Measurements from ENCODE around the gene BBS2.

BBS2 gene

GRCh38 chr16:56547949-56548567, 28.2 kb upstream of the BBS2 start:
- Histone ChIP-seq H3K4me3 (ENCODE audit: low read depth in 1 of 2, low read length in 2 of 2) (no peak overlapping the region), H3K36me3 (ENCODE audit: control insufficient read depth in 1 of 2, insufficient read depth in 2 of 2, low read length in 2 of 2) (no peaks in the 10 kb centered on the region), H3K9me3 (ENCODE audit: control insufficient read depth in 1 of 2, low read length in 2 of 2) (no peaks in the 10 kb centered on the region), H3K27ac (ENCODE audit: low read length) (no peak overlapping the region), H3K4me1 (ENCODE audit: control insufficient read depth in 1 of 2, insufficient read depth in 2 of 2, low read length in 2 of 2) (peaks cover 0 to 5% of the 10 kb centered on the region in 2 donors), H3K27me3 (ENCODE audit: low read depth, low read length) (no peaks in the 10 kb centered on the region)

GRCh38 chr16:56547120-56547948, 27.5 kb upstream of the BBS2 start:
- Histone ChIP-seq H3K4me1 (ENCODE audit: control insufficient read depth in 1 of 2, insufficient read depth in 2 of 2, low read length in 2 of 2) (peaks cover 0 to 5% of the 10 kb centered on the region in 2 donors), H3K9me3 (ENCODE audit: control insufficient read depth in 1 of 2, low read length in 2 of 2) (no peaks in the 10 kb centered on the region), H3K27me3 (ENCODE audit: low read depth, low read length) (no peaks in the 10 kb centered on the region), H3K36me3 (ENCODE audit: control insufficient read depth in 1 of 2, insufficient read depth in 2 of 2, low read length in 2 of 2) (no peaks in the 10 kb centered on the region), H3K4me3 (ENCODE audit: low read depth in 1 of 2, low read length in 2 of 2) (no peak overlapping the region), H3K27ac (ENCODE audit: low read length) (no peak overlapping the region)

GRCh38 chr16:56542039-56542438, 22.2 kb upstream of the BBS2 start:
- H3K27ac ChIP-seq (ENCODE audit: low read length) = no peak overlapping the region

GRCh38 chr16:56539656-56540055, 19.8 kb upstream of the BBS2 start:
- no peak overlapping the region for H3K27ac ChIP-seq (ENCODE audit: low read length)
- no peaks in the 10 kb centered on the region for H3K27me3 ChIP-seq (ENCODE audit: low read depth, low read length)
- H3K9me3 ChIP-seq (ENCODE audit: control insufficient read depth in 1 of 2, low read length in 2 of 2) = no peaks in the 10 kb centered on the region
- no peaks in the 10 kb centered on the region for H3K36me3 ChIP-seq (ENCODE audit: control insufficient read depth in 1 of 2, insufficient read depth in 2 of 2, low read length in 2 of 2)
- no peaks in the 10 kb centered on the region for H3K4me1 ChIP-seq (ENCODE audit: control insufficient read depth in 1 of 2, insufficient read depth in 2 of 2, low read length in 2 of 2)
- no peak overlapping the region for H3K4me3 ChIP-seq (ENCODE audit: low read depth in 1 of 2, low read length in 2 of 2)

More at GRCh38 chr16:56542039-56542438, 22.2 kb upstream of the BBS2 start:
- Histone ChIP-seq H3K27me3 (ENCODE audit: low read depth, low read length) (no peaks in the 10 kb centered on the region), H3K4me3 (ENCODE audit: low read depth in 1 of 2, low read length in 2 of 2) (no peak overlapping the region), H3K4me1 (ENCODE audit: control insufficient read depth in 1 of 2, insufficient read depth in 2 of 2, low read length in 2 of 2) (no peaks in the 10 kb centered on the region), H3K9me3 (ENCODE audit: control insufficient read depth in 1 of 2, low read length in 2 of 2) (no peaks in the 10 kb centered on the region), H3K36me3 (ENCODE audit: control insufficient read depth in 1 of 2, insufficient read depth in 2 of 2, low read length in 2 of 2) (no peaks in the 10 kb centered on the region)

- no peaks in the 10 kb centered on the region for H3K9me3 ChIP-seq (ENCODE audit: control insufficient read depth in 1 of 2, low read length in 2 of 2)
- H3K27me3 ChIP-seq (ENCODE audit: low read depth, low read length) = no peaks in the 10 kb centered on the region
- no peaks in the 10 kb centered on the region for H3K4me1 ChIP-seq (ENCODE audit: control insufficient read depth in 1 of 2, insufficient read depth in 2 of 2, low read length in 2 of 2)
- no peaks in the 10 kb centered on the region for H3K36me3 ChIP-seq (ENCODE audit: control insufficient read depth in 1 of 2, insufficient read depth in 2 of 2, low read length in 2 of 2)
- no peak overlapping the region for H3K27ac ChIP-seq (ENCODE audit: low read length)
- no peak overlapping the region for H3K4me3 ChIP-seq (ENCODE audit: low read depth in 1 of 2, low read length in 2 of 2)
Measured at GRCh38 chr16:56538331-56538730, 18.5 kb upstream of the BBS2 start.

GRCh38 chr16:56534847-56535383, 15.1 kb upstream of the BBS2 start:
- Histone ChIP-seq H3K4me1 (ENCODE audit: control insufficient read depth in 1 of 2, insufficient read depth in 2 of 2, low read length in 2 of 2) (no peaks in the 10 kb centered on the region), H3K9me3 (ENCODE audit: control insufficient read depth in 1 of 2, low read length in 2 of 2) (no peaks in the 10 kb centered on the region), H3K4me3 (ENCODE audit: low read depth in 1 of 2, low read length in 2 of 2) (no peak overlapping the region), H3K27ac (ENCODE audit: low read length) (no peak overlapping the region), H3K27me3 (ENCODE audit: low read depth, low read length) (no peaks in the 10 kb centered on the region), H3K36me3 (ENCODE audit: control insufficient read depth in 1 of 2, insufficient read depth in 2 of 2, low read length in 2 of 2) (no peaks in the 10 kb centered on the region)

GRCh38 chr16:56532714-56533113, 12.9 kb upstream of the BBS2 start:
- Histone ChIP-seq H3K27me3 (ENCODE audit: low read depth, low read length) (no peaks in the 10 kb centered on the region), H3K36me3 (ENCODE audit: control insufficient read depth in 1 of 2, insufficient read depth in 2 of 2, low read length in 2 of 2) (no peaks in the 10 kb centered on the region), H3K9me3 (ENCODE audit: control insufficient read depth in 1 of 2, low read length in 2 of 2) (no peaks in the 10 kb centered on the region), H3K4me3 (ENCODE audit: low read depth in 1 of 2, low read length in 2 of 2) (no peak overlapping the region), H3K27ac (ENCODE audit: low read length) (no peak overlapping the region), H3K4me1 (ENCODE audit: control insufficient read depth in 1 of 2, insufficient read depth in 2 of 2, low read length in 2 of 2) (no peaks in the 10 kb centered on the region)

GRCh38 chr16:56530872-56531271, 11.0 kb upstream of the BBS2 start:
- no peaks in the 10 kb centered on the region for H3K9me3 ChIP-seq (ENCODE audit: control insufficient read depth in 1 of 2, low read length in 2 of 2)
- H3K36me3 ChIP-seq (ENCODE audit: control insufficient read depth in 1 of 2, insufficient read depth in 2 of 2, low read length in 2 of 2) = no peaks in the 10 kb centered on the region
- no peaks in the 10 kb centered on the region for H3K27me3 ChIP-seq (ENCODE audit: low read depth, low read length)
- no peaks in the 10 kb centered on the region for H3K4me1 ChIP-seq (ENCODE audit: control insufficient read depth in 1 of 2, insufficient read depth in 2 of 2, low read length in 2 of 2)
- H3K4me3 ChIP-seq (ENCODE audit: low read depth in 1 of 2, low read length in 2 of 2) = no peak overlapping the region
- no peak overlapping the region for H3K27ac ChIP-seq (ENCODE audit: low read length)

- Histone ChIP-seq H3K36me3 (ENCODE audit: control insufficient read depth in 1 of 2, insufficient read depth in 2 of 2, low read length in 2 of 2) (no peaks in the 10 kb centered on the region), H3K27me3 (ENCODE audit: low read depth, low read length) (no peaks in the 10 kb centered on the region), H3K4me1 (ENCODE audit: control insufficient read depth in 1 of 2, insufficient read depth in 2 of 2, low read length in 2 of 2) (peaks cover 0 to 4% of the 10 kb centered on the region in 2 donors), H3K4me3 (ENCODE audit: low read depth in 1 of 2, low read length in 2 of 2) (no peak overlapping the region), H3K27ac (ENCODE audit: low read length) (no peak overlapping the region), H3K9me3 (ENCODE audit: control insufficient read depth in 1 of 2, low read length in 2 of 2) (no peaks in the 10 kb centered on the region)
Measured at GRCh38 chr16:56525236-56525635, 5.4 kb upstream of the BBS2 start.

- peaks cover 0 to 34% of the 10 kb centered on the region in 2 donors for H3K4me1 ChIP-seq (ENCODE audit: control insufficient read depth in 1 of 2, insufficient read depth in 2 of 2, low read length in 2 of 2)
- H3K4me3 ChIP-seq (ENCODE audit: low read depth in 1 of 2, low read length in 2 of 2) = peak overlapping the region; percentile 78 to 93
- no peak overlapping the region for H3K27ac ChIP-seq (ENCODE audit: low read length)
- H3K27me3 ChIP-seq (ENCODE audit: low read depth, low read length) = no peaks in the 10 kb centered on the region
- no peaks in the 10 kb centered on the region for H3K9me3 ChIP-seq (ENCODE audit: control insufficient read depth in 1 of 2, low read length in 2 of 2)
- no peaks in the 10 kb centered on the region for H3K36me3 ChIP-seq (ENCODE audit: control insufficient read depth in 1 of 2, insufficient read depth in 2 of 2, low read length in 2 of 2)
Measured at GRCh38 chr16:56520251-56520577, 390 bp upstream of the BBS2 start.

- Histone ChIP-seq H3K9me3 (ENCODE audit: control insufficient read depth in 1 of 2, low read length in 2 of 2) (no peaks in the 10 kb centered on the region), H3K4me1 (ENCODE audit: control insufficient read depth in 1 of 2, insufficient read depth in 2 of 2, low read length in 2 of 2) (peaks cover 0 to 40% of the 10 kb centered on the region in 2 donors), H3K4me3 (ENCODE audit: low read depth in 1 of 2, low read length in 2 of 2) (peak overlapping the region in 1 of 2 donors; percentile 93), H3K36me3 (ENCODE audit: control insufficient read depth in 1 of 2, insufficient read depth in 2 of 2, low read length in 2 of 2) (no peaks in the 10 kb centered on the region), H3K27me3 (ENCODE audit: low read depth, low read length) (no peaks in the 10 kb centered on the region), H3K27ac (ENCODE audit: low read length) (no peak overlapping the region)
Measured at GRCh38 chr16:56518425-56518824, 1.4 kb downstream of the BBS2 start.
